ENCODE data around the gene DPP3.

DNA sequence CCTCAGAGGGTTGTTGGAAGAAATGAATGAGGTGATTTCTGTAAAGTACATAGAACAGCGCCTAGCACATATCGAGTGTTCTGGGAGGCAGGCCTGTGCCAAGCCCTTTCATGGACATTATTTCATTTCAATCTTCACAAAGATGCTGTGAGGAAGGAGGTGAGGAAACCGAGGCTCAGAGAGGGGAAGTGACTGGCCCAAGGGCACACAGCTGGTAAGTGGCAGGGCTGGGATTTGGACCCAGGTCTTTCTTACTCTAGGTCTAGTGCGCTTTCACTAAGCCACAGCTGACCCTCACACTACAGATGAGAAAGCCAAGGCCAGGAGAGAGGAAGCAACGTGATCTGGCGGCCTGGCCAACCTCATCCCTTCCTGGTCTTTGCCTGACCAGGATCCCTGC is 11.5 kb upstream of the DPP3 start:
- TF ChIP-seq, protein P1, sequence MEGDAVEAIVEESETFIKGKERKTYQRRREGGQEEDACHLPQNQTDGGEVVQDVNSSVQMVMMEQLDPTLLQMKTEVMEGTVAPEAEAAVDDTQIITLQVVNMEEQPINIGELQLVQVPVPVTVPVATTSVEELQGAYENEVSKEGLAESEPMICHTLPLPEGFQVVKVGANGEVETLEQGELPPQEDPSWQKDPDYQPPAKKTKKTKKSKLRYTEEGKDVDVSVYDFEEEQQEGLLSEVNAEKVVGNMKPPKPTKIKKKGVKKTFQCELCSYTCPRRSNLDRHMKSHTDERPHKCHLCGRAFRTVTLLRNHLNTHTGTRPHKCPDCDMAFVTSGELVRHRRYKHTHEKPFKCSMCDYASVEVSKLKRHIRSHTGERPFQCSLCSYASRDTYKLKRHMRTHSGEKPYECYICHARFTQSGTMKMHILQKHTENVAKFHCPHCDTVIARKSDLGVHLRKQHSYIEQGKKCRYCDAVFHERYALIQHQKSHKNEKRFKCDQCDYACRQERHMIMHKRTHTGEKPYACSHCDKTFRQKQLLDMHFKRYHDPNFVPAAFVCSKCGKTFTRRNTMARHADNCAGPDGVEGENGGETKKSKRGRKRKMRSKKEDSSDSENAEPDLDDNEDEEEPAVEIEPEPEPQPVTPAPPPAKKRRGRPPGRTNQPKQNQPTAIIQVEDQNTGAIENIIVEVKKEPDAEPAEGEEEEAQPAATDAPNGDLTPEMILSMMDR (IDR thresholded peaks at IDR 0.05), result no peak
- TF ChIP-seq POLR2A (IDR thresholded peaks at IDR 0.05), result no peak
